ENCODE data around the gene ZHX3. TPM values are rescaled to one million over a fixed set of nuclear protein-coding genes. Genes with fewer than 3 reads are reported as not detected.

Gene ZHX3
- total and polyA plus RNA-seq, 9 of the 15 experiments (the other 6 are each of a cell fraction or from before 2014, with no cell fraction given) = 0.80 to 14.6 (median 4.9) TPM

GRCh38 chr20:41133709-41134361, 183.7 kb downstream of the ZHX3 start (continued):
- TF ChIP-seq, protein P1, sequence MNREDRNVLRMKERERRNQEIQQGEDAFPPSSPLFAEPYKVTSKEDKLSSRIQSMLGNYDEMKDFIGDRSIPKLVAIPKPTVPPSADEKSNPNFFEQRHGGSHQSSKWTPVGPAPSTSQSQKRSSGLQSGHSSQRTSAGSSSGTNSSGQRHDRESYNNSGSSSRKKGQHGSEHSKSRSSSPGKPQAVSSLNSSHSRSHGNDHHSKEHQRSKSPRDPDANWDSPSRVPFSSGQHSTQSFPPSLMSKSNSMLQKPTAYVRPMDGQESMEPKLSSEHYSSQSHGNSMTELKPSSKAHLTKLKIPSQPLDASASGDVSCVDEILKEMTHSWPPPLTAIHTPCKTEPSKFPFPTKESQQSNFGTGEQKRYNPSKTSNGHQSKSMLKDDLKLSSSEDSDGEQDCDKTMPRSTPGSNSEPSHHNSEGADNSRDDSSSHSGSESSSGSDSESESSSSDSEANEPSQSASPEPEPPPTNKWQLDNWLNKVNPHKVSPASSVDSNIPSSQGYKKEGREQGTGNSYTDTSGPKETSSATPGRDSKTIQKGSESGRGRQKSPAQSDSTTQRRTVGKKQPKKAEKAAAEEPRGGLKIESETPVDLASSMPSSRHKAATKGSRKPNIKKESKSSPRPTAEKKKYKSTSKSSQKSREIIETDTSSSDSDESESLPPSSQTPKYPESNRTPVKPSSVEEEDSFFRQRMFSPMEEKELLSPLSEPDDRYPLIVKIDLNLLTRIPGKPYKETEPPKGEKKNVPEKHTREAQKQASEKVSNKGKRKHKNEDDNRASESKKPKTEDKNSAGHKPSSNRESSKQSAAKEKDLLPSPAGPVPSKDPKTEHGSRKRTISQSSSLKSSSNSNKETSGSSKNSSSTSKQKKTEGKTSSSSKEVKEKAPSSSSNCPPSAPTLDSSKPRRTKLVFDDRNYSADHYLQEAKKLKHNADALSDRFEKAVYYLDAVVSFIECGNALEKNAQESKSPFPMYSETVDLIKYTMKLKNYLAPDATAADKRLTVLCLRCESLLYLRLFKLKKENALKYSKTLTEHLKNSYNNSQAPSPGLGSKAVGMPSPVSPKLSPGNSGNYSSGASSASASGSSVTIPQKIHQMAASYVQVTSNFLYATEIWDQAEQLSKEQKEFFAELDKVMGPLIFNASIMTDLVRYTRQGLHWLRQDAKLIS (CRISPR knock-in tag; IDR thresholded peaks at IDR 0.05) = no peak
- TF ChIP-seq ZNF57 (CRISPR knock-in tag; IDR thresholded peaks at IDR 0.05) = no peak
- no peak for TF ChIP-seq ZNF584 (CRISPR knock-in tag; IDR thresholded peaks at IDR 0.05; ENCODE audit: low read depth)
- no peak for TF ChIP-seq TGIF2 (CRISPR knock-in tag; IDR thresholded peaks at IDR 0.05)
- TF ChIP-seq ARID3A (IDR thresholded peaks at IDR 0.05; ENCODE audit: borderline replicate concordance, low read depth, low read length) = no peak
- TF ChIP-seq EGR1 (conservative IDR thresholded peaks at IDR 0.05) = peak; percentile 94
- no peak for TF ChIP-seq ZNF561 (CRISPR knock-in tag; conservative IDR thresholded peaks at IDR 0.05)
- TF ChIP-seq, protein P2, sequence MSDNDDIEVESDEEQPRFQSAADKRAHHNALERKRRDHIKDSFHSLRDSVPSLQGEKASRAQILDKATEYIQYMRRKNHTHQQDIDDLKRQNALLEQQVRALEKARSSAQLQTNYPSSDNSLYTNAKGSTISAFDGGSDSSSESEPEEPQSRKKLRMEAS (CRISPR knock-in tag; IDR thresholded peaks at IDR 0.05) = no peak; the same call in 1 of the 2 replicates
- no peak for TF ChIP-seq FUS (optimal IDR thresholded peaks at IDR 0.05; ENCODE audit: low read depth, low read length)
- no peak for TF ChIP-seq MLLT1 (IDR thresholded peaks at IDR 0.05)
- TF ChIP-seq ZNF764 (CRISPR knock-in tag; IDR thresholded peaks at IDR 0.05; ENCODE audit: low read depth) = no peak
- TF ChIP-seq NR1H2 (CRISPR knock-in tag; IDR thresholded peaks at IDR 0.05) = no peak
- TF ChIP-seq TAF7 (tag; IDR thresholded peaks at IDR 0.05) = no peak
- TF ChIP-seq CREB1 (IDR thresholded peaks at IDR 0.05) = peak; percentile 75
- TF ChIP-seq CREB1 (CRISPR knock-in tag; IDR thresholded peaks at IDR 0.05) = peak; percentile 56; the same call in 1 of the 2 replicates
- TF ChIP-seq, protein P3, sequence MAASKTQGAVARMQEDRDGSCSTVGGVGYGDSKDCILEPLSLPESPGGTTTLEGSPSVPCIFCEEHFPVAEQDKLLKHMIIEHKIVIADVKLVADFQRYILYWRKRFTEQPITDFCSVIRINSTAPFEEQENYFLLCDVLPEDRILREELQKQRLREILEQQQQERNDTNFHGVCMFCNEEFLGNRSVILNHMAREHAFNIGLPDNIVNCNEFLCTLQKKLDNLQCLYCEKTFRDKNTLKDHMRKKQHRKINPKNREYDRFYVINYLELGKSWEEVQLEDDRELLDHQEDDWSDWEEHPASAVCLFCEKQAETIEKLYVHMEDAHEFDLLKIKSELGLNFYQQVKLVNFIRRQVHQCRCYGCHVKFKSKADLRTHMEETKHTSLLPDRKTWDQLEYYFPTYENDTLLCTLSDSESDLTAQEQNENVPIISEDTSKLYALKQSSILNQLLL (CRISPR knock-in tag; IDR thresholded peaks at IDR 0.05; ENCODE audit: borderline replicate concordance) = no peak
- no peak for TF ChIP-seq MCM2 (IDR thresholded peaks at IDR 0.05; ENCODE audit: low read depth)
- TF ChIP-seq CBX5 (IDR thresholded peaks at IDR 0.05; ENCODE audit: borderline replicate concordance, low read depth) = no peak
- no peak for TF ChIP-seq OTX1 (CRISPR knock-in tag; IDR thresholded peaks at IDR 0.05)
- no peak for TF ChIP-seq NCOA4 (IDR thresholded peaks at IDR 0.05; ENCODE audit: partially characterized antibody)
- TF ChIP-seq ZNF12 (CRISPR knock-in tag; IDR thresholded peaks at IDR 0.05) = no peak
